ENCODE measurements around the gene SSR1. TPM values are rescaled to one million over a fixed set of nuclear protein-coding genes. Genes with fewer than 3 reads are reported as not detected.
"Not testable (repeated sequence)": the region's sequence is repeated elsewhere in the genome, so short reads cannot be mapped to it uniquely, and the experiment has no call there.

The SSR1 gene
- total RNA-seq, 1 donor, result 205 TPM

GRCh38 chr6:7328243-7328642 is 15.2 kb upstream of the SSR1 start:
- H3K4me3 ChIP-seq (ENCODE audit: low read depth, low read length), result no peak overlapping the region
- TF ChIP-seq CTCF (IDR thresholded peaks at IDR 0.05; ENCODE audit: insufficient read depth, low read length), result no peak
- DNase-seq (ENCODE audit: low read depth), result no peak

- H3K4me3 ChIP-seq (ENCODE audit: low read depth, low read length), result no peak overlapping the region
- no peak for TF ChIP-seq CTCF (IDR thresholded peaks at IDR 0.05; ENCODE audit: insufficient read depth, low read length)
- DNase-seq (ENCODE audit: low read depth), result no peak
Observed at GRCh38 chr6:7325750-7326149, 12.8 kb upstream of the SSR1 start.

- H3K4me3 ChIP-seq (ENCODE audit: low read depth, low read length), result no peak overlapping the region
- DNase-seq (ENCODE audit: low read depth), result no peak
- no peak for TF ChIP-seq CTCF (IDR thresholded peaks at IDR 0.05; ENCODE audit: insufficient read depth, low read length)
Observed at GRCh38 chr6:7324520-7324919, 11.5 kb upstream of the SSR1 start.

- TF ChIP-seq CTCF (IDR thresholded peaks at IDR 0.05; ENCODE audit: insufficient read depth, low read length), result no peak
- no peak overlapping the region for H3K4me3 ChIP-seq (ENCODE audit: low read depth, low read length)
- no peak for DNase-seq (ENCODE audit: low read depth)
Observed at GRCh38 chr6:7323074-7323473, 10.1 kb upstream of the SSR1 start.

- H3K4me3 ChIP-seq (ENCODE audit: low read depth, low read length); DNase-seq (ENCODE audit: low read depth): not testable (repeated sequence)
Observed at GRCh38 chr6:7321866-7322265, 8.9 kb upstream of the SSR1 start.

- DNase-seq (ENCODE audit: low read depth); H3K4me3 ChIP-seq (ENCODE audit: low read depth, low read length): not testable (repeated sequence)
Observed at GRCh38 chr6:7319406-7319805, 6.4 kb upstream of the SSR1 start.

GRCh38 chr6:7317538-7317937 is 4.5 kb upstream of the SSR1 start:
- DNase-seq (ENCODE audit: low read depth), result no peak
- no peak for TF ChIP-seq CTCF (IDR thresholded peaks at IDR 0.05; ENCODE audit: insufficient read depth, low read length)
- H3K4me3 ChIP-seq (ENCODE audit: low read depth, low read length), result no peak overlapping the region

GRCh38 chr6:7316658-7317533 is 3.9 kb upstream of the SSR1 start:
- DNase-seq (ENCODE audit: low read depth), result no peak

More at GRCh38 chr6:7316658-7317533, 3.9 kb upstream of the SSR1 start:
- H3K4me3 ChIP-seq (ENCODE audit: low read depth, low read length), result no peak overlapping the region
- TF ChIP-seq CTCF (IDR thresholded peaks at IDR 0.05; ENCODE audit: insufficient read depth, low read length), result no peak
